ENCODE measurements around the gene SOX2.

Gene SOX2

GRCh38 chr3:181691901-181692300 is 19.8 kb upstream of the SOX2 start:
- TF ChIP-seq RARB (CRISPR knock-in tag; IDR thresholded peaks at IDR 0.05) (no peak), TCF4 (CRISPR knock-in tag; IDR thresholded peaks at IDR 0.05; ENCODE audit: borderline replicate concordance) (peak; percentile 16; the same call in 1 of the 2 replicates)
- no peak for ATAC-seq

GRCh38 chr3:181692311-181693145 is 19.2 kb upstream of the SOX2 start:
- TF ChIP-seq SNAI2 (CRISPR knock-in tag; IDR thresholded peaks at IDR 0.05) (no peak), ARNTL (CRISPR knock-in tag; IDR thresholded peaks at IDR 0.05; ENCODE audit: borderline replicate concordance, low read depth) (no peak), PPARA (CRISPR knock-in tag; IDR thresholded peaks at IDR 0.05; ENCODE audit: borderline replicate concordance) (no peak), PATZ1 (CRISPR knock-in tag; IDR thresholded peaks at IDR 0.05; ENCODE audit: borderline replicate concordance) (no peak), ZC3H10 (CRISPR knock-in tag; IDR thresholded peaks at IDR 0.05) (no peak), CSDC2 (CRISPR knock-in tag; IDR thresholded peaks at IDR 0.05) (no peak)
- ATAC-seq: no peak

GRCh38 chr3:181693280-181693679 is 18.4 kb upstream of the SOX2 start:
- TF ChIP-seq PPARA (CRISPR knock-in tag; IDR thresholded peaks at IDR 0.05; ENCODE audit: borderline replicate concordance) (no peak), TOX (CRISPR knock-in tag; IDR thresholded peaks at IDR 0.05; ENCODE audit: borderline replicate concordance) (no peak), ZFP30 (CRISPR knock-in tag; IDR thresholded peaks at IDR 0.05) (no peak), ZNF70 (CRISPR knock-in tag; IDR thresholded peaks at IDR 0.05) (no peak), OSR1 (CRISPR knock-in tag; IDR thresholded peaks at IDR 0.05) (no peak)
- ATAC-seq: no peak

GRCh38 chr3:181694805-181695660 is 16.7 kb upstream of the SOX2 start:
- no peak for ATAC-seq

More at GRCh38 chr3:181694805-181695660, 16.7 kb upstream of the SOX2 start:
- TF ChIP-seq SNAI2 (CRISPR knock-in tag; IDR thresholded peaks at IDR 0.05): no peak
- TF ChIP-seq OSR1 (CRISPR knock-in tag; IDR thresholded peaks at IDR 0.05): no peak
- no peak for TF ChIP-seq TSHZ2 (CRISPR knock-in tag; IDR thresholded peaks at IDR 0.05)
- TF ChIP-seq ISL1 (CRISPR knock-in tag; IDR thresholded peaks at IDR 0.05): no peak
- no peak for TF ChIP-seq CSDC2 (CRISPR knock-in tag; IDR thresholded peaks at IDR 0.05)
- TF ChIP-seq GLIS3 (CRISPR knock-in tag; IDR thresholded peaks at IDR 0.05): no peak
- TF ChIP-seq ZNF70 (CRISPR knock-in tag; IDR thresholded peaks at IDR 0.05): no peak
- TF ChIP-seq PATZ1 (CRISPR knock-in tag; IDR thresholded peaks at IDR 0.05; ENCODE audit: borderline replicate concordance): no peak
- no peak for TF ChIP-seq CSRNP3 (CRISPR knock-in tag; IDR thresholded peaks at IDR 0.05)
- TF ChIP-seq TOX (CRISPR knock-in tag; IDR thresholded peaks at IDR 0.05; ENCODE audit: borderline replicate concordance): no peak
- TF ChIP-seq ZFP3 (CRISPR knock-in tag; IDR thresholded peaks at IDR 0.05): no peak
- no peak for TF ChIP-seq CREB5 (CRISPR knock-in tag; IDR thresholded peaks at IDR 0.05; ENCODE audit: low read depth)
- no peak for TF ChIP-seq RARB (CRISPR knock-in tag; IDR thresholded peaks at IDR 0.05)
- TF ChIP-seq ZFP30 (CRISPR knock-in tag; IDR thresholded peaks at IDR 0.05): no peak
- no peak for TF ChIP-seq BACH2 (CRISPR knock-in tag; IDR thresholded peaks at IDR 0.05; ENCODE audit: borderline replicate concordance)
